Occipital lobe (tissue), 2 donors: ENCODE measurements around the gene KAT2B. TPM values are rescaled to one million over a fixed set of nuclear protein-coding genes. Genes with fewer than 3 reads are reported as not detected.
A peak's percentile ranks its signal among the peaks of the same experiment; 100 is the strongest.

Source experiments
- DNase-seq: peaks from one replicate; lab custom pipeline; 2025; lab: John Stamatoyannopoulos, UW
- total RNA-seq: library from RNA; depleted of rRNA; stranded (reverse); fragments of >200 nt; gene quantifications from one replicate; pipeline ENCODE4 v1.2.3, GENCODE V29; 2014

KAT2B gene
- total RNA-seq, 1 donor from 2014 or later: 14.2 TPM

DNA sequence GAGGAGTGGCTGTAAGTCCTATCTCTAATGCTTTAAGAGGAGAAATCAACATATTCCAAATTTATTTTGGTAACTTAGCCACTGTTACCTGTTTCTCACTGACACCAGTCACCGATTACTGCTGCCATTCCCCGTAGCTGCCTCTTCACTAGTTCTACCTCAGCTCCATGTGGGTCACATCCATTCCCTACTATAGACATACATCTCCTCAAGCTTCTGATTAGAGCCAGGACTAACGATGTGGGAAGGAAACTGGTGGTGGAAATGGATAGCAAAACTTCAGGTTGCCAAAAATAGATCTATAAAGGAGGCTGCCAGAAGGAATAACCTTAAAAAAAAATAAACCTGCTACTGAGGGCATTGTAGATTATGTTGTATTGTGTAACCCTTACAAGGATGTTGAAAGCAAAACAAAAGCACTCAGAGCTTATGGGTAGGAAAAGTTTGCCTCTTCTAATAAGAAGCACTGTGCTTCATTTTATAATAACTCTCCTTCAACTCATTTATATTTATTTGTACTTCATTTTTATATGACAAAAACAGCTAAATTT is 56.0 kb downstream of the KAT2B start:
- DNase-seq: no peak

GRCh38 chr3:20097015-20097414 is 56.8 kb downstream of the KAT2B start:
- no peak for DNase-seq

- no peak for DNase-seq
These were observed 58.8 kb downstream of the KAT2B start for GRCh38 chr3:20099060-20099459.

- no peak for DNase-seq
These were observed 59.9 kb downstream of the KAT2B start for GRCh38 chr3:20100151-20100550.

DNA sequence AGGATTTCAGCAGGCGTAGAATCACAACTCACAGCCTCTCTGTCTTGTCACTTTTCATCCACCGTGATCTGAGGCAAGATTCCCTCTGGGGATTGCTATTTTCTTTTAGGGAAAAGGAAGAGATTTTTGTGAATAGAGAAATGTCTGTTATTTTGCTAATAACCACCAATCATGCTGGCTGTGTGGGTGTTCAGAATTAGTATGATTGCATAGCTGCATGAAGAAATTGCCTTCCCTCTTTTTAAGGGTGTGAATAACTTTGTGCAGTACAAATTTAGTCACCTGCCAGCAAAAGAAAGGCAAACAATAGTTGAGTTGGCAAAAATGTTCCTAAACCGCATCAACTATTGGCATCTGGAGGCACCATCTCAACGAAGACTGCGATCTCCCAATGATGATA is 60.8 kb downstream of the KAT2B start:
- DNase-seq: no peak

- no peak for DNase-seq
These were observed 63.5 kb downstream of the KAT2B start for GRCh38 chr3:20103731-20104130.

GRCh38 chr3:20104167-20104661 is 64.0 kb downstream of the KAT2B start:
- no peak for DNase-seq

DNA sequence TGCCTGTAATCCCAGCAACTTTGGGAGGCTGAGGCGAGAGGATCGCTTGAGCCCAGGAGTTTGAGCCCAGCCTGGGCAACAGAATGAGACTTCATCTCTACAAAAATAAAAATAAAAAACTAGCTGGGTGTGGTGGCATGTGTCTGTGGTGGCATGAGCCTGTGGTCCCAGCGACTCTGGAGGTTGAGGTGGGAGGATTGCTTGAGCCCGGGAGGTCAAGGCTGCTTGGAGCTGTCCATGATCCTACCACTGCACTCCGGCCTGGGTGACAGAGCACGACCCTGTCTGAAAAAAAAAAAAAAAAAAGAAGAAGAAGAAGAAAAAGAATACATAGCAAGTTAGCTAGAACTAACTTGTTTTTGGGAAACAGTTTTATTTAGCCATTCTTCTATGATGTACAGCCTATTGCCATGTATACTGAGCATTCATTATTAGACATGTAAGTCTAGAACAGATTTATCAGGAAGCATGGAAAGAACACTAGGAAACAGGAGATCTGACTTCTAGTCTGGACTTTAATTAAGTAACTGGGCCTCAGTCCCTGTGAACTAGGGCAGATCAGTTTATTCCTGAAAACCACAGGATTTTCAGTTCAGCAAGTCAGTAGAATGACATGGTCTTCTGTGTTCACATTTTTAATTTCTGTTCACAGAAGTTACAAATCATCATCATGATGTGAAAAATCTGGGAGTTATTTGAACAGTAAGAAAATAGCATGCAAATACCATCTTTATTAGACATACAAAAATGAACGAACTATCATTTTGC is 65.5 kb downstream of the KAT2B start:
- no peak for DNase-seq

- DNase-seq: no peak
These were observed 67.5 kb downstream of the KAT2B start for GRCh38 chr3:20107722-20108121.

- no peak for DNase-seq
These were observed 68.6 kb downstream of the KAT2B start for GRCh38 chr3:20108869-20109268.

GRCh38 chr3:20110826-20111225 is 70.6 kb downstream of the KAT2B start:
- no peak for DNase-seq

DNA sequence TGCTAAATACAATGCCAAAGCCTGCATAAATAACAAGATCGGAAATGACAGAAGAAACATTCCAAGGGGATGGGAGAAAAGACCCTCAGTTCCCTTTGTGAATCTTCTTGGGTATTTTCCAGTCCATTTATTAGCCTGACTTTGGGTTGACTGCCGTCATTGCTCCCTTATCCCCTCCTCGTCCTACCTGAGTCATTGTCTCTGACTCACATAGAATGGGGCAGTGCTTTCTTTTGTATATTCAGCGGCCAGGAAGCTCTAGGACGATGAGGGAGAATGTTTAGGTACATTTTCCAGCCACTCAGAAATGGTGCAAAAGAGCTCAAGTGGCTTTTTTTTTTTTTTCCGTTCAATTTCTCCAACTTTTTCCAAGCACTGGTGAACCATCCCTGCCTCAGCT is 71.6 kb downstream of the KAT2B start:
- no peak for DNase-seq

DNA sequence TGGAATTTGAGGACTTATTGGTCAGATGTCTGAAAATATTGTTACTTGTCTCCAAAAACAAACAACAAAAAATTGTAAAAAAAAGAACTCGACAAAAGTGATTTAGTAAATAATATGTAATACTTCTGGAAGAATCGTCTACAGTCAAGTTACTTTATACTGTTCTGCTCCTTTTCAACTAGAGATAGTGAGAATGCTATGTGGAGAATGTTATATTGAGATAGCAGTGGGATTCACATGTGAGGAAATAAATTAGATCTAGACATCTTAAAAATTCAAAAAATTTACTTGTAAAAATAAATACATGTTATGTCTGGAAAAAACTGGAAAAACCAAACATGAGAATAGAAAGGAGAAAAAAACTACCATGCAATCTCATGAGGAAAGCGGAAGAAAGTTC is 80.8 kb downstream of the KAT2B start:
- DNase-seq: no peak

- DNase-seq: no peak
These were observed 82.9 kb downstream of the KAT2B start for GRCh38 chr3:20123131-20123652.

- DNase-seq: no peak
These were observed 85.0 kb downstream of the KAT2B start for GRCh38 chr3:20125289-20125688.

GRCh38 chr3:20125897-20126296 is 85.7 kb downstream of the KAT2B start:
- no peak for DNase-seq

DNA sequence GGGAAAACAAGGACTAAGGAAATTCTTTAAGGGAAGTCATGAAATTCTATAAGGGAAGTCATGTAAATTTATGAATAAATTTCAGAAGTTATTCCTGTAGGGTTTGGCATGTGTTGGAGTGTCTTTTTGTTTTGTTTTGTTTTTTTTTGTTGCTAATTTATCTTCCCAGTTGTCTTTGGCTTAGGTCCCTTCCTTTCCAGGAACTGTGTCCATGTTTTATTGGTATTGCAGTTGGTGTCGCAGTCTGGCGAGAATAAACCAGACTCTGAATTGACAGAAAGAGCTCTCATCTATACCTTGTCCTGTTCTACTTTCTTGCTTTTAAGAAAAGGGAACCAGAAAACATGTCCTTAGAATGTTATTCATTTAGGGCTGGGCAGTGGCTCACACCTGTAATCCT is 88.1 kb downstream of the KAT2B start:
- no peak for DNase-seq

DNA sequence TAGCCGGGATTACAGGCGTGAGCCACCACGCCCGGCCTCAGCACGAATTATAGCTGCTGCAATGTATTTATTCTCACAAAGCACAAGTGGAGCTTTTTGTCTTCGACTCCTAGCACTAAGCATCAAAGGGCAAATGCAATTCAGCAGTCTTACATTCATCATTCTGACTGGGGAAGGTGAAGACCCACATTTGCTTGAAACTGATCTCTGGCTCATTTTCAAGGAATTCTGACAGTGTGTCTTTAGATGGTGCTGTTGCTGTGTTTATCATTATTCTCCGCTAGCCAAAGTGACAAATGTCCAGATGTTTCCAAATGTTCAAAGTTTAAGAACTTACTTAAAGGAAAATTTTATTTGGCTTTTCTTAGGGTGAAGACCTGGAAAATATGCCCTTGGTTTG is 89.9 kb downstream of the KAT2B start:
- no peak for DNase-seq

DNA sequence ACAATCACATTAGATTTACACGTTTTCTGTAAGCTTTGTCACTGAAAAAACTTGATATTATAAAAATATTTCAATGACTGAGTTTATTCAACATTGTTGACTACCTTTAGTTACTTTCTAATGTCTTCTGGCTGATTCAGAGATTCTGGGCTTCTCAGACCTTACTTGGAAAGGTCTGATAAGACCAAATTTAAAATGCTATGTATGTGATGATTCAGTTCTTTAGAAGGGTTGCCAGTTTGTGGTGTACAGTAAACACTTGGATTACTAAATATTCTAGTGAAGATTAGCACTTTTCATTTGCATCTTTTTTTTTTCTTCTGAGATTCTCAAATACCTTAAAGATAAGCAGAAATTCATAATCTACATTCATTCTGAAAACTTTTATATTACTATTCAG is 96.0 kb downstream of the KAT2B start:
- no peak for DNase-seq

GRCh38 chr3:20137647-20138046 is 97.4 kb downstream of the KAT2B start:
- DNase-seq: no peak

GRCh38 chr3:20140881-20141280 is 100.6 kb downstream of the KAT2B start:
- no peak for DNase-seq

GRCh38 chr3:20141316-20141715 is 101.1 kb downstream of the KAT2B start:
- DNase-seq: no peak

- peak; percentile 64 for DNase-seq
These were observed 101.6 kb downstream of the KAT2B start for GRCh38 chr3:20141851-20142250.
